Activated naive CD8-positive, alpha-beta T cell treated with anti-CD3 and anti-CD28 coated beads, Interleukin-2, amount 10 ng/mL, durations not matched to agents 7 days and 5 days (primary cell): ENCODE results near the gene DRC7. TPM values are rescaled to one million over a fixed set of nuclear protein-coding genes. Genes with fewer than 3 reads are reported as not detected.

Experiments used
- ATAC-seq: fragments of 150-1000 bp; cut with Tn5 transposase; one replicate; pipeline ENCODE4 v1.10.0; 2021; ENCODE audit warnings: low read depth, moderate library complexity
- POLR2A ChIA-PET: fragments of 350-600 bp; sonication (Branson Sonifier 250); formaldehyde crosslinking; loops from one replicate; lab custom pipeline; 2021; ENCODE audit warnings: antibody characterized with exemption; lab: Charles Lee
- DNase-seq: peaks from one replicate; pipeline ENCODE4 v3.0.0; 2021
- H3K27ac Mint-ChIP-seq: one replicate; pipeline ENCODE4 v1.8.0; 2022; ENCODE audit warnings: mild to moderate bottlenecking, mixed read lengths
- H3K27me3 Mint-ChIP-seq: one replicate; pipeline ENCODE4 v1.8.0; 2022; ENCODE audit warnings: mild to moderate bottlenecking, moderate library complexity, mixed read lengths
- H3K36me3 Mint-ChIP-seq: one replicate; pipeline ENCODE4 v1.8.0; 2021; ENCODE audit warnings: mild to moderate bottlenecking, mixed read lengths
- H3K4me1 Mint-ChIP-seq: one replicate; pipeline ENCODE4 v1.8.0; 2021; ENCODE audit warnings: mixed read lengths
- H3K4me3 Mint-ChIP-seq: one replicate; pipeline ENCODE4 v1.8.0; 2022; ENCODE audit warnings: mild to moderate bottlenecking, moderate library complexity, mixed read lengths
- H3K9me3 Mint-ChIP-seq: one replicate; pipeline ENCODE4 v1.8.0; 2021; ENCODE audit warnings: mixed read lengths
- total RNA-seq, 2 experiments: library from RNA; stranded (reverse); gene quantifications; one replicate each; pipeline ENCODE4 v1.2.3, GENCODE V29; 2021

Gene DRC7
- total RNA-seq, 2 experiments from 2014 or later: 0.17 TPM; not detected in 1

GRCh38 chr16:57652695-57653471 lies 41.7 kb upstream of the DRC7 start:
- POLR2A ChIA-PET: interaction anchor here (1.2 to 1.8 kb wide), 2 partner anchors 38 to 44 kb away, joined by 6 to 7 read pairs; no protein-coding TSS in a partner anchor
- H3K36me3 Mint-ChIP-seq: no peaks in the 10 kb centered on the region
- ATAC-seq: no peak

GRCh38 chr16:57653936-57654335 lies 40.7 kb upstream of the DRC7 start:
- Mint-ChIP-seq H3K4me3 (no peak overlapping the region), H3K9me3 (no peaks in the 10 kb centered on the region), H3K4me1 (peaks cover 19% of the 10 kb centered on the region), H3K36me3 (no peaks in the 10 kb centered on the region), H3K27me3 (no peaks in the 10 kb centered on the region), H3K27ac (peak overlapping the region; percentile 43)
- DNase-seq (no peak), ATAC-seq (no peak)
- POLR2A ChIA-PET: no interaction called here

More at GRCh38 chr16:57652695-57653471, 41.7 kb upstream of the DRC7 start:
- H3K9me3 Mint-ChIP-seq: no peaks in the 10 kb centered on the region
- no peaks in the 10 kb centered on the region for H3K27me3 Mint-ChIP-seq
- no peak overlapping the region for H3K4me3 Mint-ChIP-seq
- H3K27ac Mint-ChIP-seq: peak overlapping the region; percentile 83
- peaks cover 29% of the 10 kb centered on the region for H3K4me1 Mint-ChIP-seq
- DNase-seq: no peak

DNA sequence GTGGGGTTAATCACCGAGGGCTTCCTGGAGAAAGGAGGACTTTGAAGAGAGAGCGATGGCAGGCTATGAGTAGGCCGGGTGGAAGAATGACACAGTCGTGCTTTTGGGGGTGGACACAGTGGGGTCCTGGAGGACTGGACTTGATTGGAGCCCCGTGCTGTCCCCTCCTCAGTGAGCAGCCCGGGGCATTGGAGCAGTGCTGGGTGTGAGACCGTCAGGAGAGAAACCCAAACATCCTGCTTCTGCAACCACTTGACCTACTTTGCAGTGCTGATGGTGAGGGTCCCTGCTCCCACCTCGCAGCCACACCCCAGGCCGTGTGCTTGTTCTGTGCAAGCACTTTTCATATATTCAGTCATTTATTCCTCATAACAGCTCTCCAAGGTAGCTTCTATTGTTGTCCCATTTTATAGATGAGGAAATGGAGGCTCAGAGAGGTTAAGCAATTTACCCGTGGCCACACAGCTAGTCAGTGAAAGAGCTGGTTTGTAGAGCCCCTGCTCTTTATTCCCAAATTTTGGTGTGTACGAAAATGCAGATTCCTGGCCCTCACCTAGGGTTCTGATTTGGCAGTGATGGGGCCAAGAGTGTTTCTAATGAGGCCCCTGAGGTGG lies 38.2 kb upstream of the DRC7 start:
- no peak for ATAC-seq
- H3K9me3 Mint-ChIP-seq: no peaks in the 10 kb centered on the region
- H3K4me3 Mint-ChIP-seq: no peak overlapping the region
- H3K27me3 Mint-ChIP-seq: no peaks in the 10 kb centered on the region
- peaks cover 9% of the 10 kb centered on the region for H3K4me1 Mint-ChIP-seq
- no peaks in the 10 kb centered on the region for H3K36me3 Mint-ChIP-seq
- POLR2A ChIA-PET: no interaction called here
- no peak for DNase-seq
- H3K27ac Mint-ChIP-seq: no peak overlapping the region

DNA sequence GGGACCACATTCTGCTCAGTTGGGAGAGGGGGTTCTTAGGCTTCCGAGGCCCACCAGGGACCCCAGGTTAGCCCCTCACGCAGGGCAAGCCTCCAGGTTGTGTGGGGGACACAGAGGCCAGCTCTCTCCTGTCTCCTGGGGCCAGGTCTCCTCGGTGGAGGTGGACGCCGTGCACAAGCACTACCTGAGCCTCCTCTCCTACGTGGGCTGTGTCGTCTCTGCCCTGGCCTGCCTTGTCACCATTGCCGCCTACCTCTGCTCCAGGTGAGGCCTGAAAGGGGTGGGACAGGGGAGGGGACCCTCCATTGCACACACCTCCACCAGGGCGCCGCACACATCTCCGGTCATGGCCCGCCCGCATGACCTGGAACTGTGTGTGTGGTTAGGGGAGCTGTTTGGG lies 37.4 kb upstream of the DRC7 start:
- peaks cover under 1% of the 10 kb centered on the region for H3K4me1 Mint-ChIP-seq
- H3K9me3 Mint-ChIP-seq: no peaks in the 10 kb centered on the region
- ATAC-seq: no peak
- H3K36me3 Mint-ChIP-seq: no peaks in the 10 kb centered on the region
- no peak for DNase-seq
- no peak overlapping the region for H3K4me3 Mint-ChIP-seq
- no peak overlapping the region for H3K27ac Mint-ChIP-seq
- no peaks in the 10 kb centered on the region for H3K27me3 Mint-ChIP-seq
- POLR2A ChIA-PET: no interaction called here

GRCh38 chr16:57658130-57658877 lies 36.3 kb upstream of the DRC7 start:
- no peaks in the 10 kb centered on the region for H3K9me3 Mint-ChIP-seq
- no peak overlapping the region for H3K27ac Mint-ChIP-seq
- POLR2A ChIA-PET: no interaction called here
- no peaks in the 10 kb centered on the region for H3K4me1 Mint-ChIP-seq
- DNase-seq: no peak
- H3K36me3 Mint-ChIP-seq: no peaks in the 10 kb centered on the region
- H3K27me3 Mint-ChIP-seq: no peaks in the 10 kb centered on the region
- ATAC-seq: no peak
- no peak overlapping the region for H3K4me3 Mint-ChIP-seq

DNA sequence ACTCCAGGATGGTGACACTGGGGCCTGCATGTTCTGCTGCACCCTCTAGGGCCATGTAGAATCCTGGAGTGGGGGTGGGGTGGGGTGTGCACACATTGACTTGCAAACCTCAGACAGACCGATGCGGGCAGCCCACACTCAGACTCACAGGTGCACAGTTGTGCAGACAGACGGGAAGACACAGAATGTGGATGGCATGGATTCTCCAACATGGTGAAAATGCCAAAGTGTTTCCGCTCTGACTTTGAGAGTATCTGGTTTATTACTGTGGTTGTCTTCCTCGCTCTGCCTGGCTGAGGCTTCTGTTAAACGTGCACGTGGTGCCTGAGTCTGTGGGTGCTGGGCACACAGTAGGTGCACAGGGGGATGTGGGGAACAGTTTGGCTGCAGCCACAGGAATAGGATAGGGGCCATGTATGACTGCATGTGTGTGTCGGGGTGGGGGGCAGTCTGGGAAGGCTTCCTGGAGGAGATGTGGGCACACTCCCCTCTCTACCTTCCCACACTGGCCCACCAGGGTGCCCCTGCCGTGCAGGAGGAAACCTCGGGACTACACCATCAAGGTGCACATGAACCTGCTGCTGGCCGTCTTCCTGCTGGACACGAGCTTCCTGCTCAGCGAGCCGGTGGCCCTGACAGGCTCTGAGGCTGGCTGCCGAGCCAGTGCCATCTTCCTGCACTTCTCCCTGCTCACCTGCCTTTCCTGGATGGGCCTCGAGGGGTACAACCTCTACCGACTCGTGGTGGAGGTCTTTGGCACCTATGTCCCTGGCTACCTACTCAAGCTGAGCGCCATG lies 35.5 kb upstream of the DRC7 start:
- POLR2A ChIA-PET: no interaction called here
- ATAC-seq (no peak), DNase-seq (no peak)
- H3K4me3 Mint-ChIP-seq: no peak overlapping the region
- no peaks in the 10 kb centered on the region for H3K9me3 Mint-ChIP-seq
- no peak overlapping the region for H3K27ac Mint-ChIP-seq
- H3K4me1 Mint-ChIP-seq: no peaks in the 10 kb centered on the region
- no peaks in the 10 kb centered on the region for H3K36me3 Mint-ChIP-seq
- no peaks in the 10 kb centered on the region for H3K27me3 Mint-ChIP-seq

DNA sequence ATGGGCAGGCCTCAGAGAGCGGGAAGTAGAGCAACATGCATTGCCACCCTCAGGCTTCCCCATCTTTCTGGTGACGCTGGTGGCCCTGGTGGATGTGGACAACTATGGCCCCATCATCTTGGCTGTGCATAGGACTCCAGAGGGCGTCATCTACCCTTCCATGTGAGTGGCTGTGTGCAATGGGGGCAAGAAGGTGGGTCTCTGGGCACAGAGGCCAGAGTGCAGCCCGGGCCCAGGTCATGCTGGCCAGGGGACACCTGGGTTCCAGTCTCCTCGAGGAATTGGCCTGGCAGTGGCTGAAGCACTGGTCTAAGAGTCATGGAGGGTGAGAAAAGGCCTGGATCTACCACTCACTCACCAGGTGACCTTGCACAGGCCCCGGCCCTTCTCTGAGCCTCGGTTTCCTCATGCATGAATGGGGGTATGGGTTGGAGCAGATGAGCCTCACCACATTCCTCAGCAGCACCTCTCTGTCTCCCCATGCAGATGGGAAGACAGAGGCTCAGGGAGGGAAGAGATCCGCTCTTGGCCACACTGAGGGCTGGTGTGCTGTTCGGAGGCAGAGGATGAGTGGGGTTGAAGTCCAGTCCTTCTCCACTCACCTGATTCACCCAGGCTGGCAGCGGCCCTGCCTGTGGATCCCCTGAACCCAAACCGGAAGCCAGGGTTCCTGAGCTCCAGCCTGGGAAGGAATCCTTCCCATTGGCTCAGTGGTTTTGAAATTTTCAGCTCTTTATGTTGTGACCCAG lies 33.7 kb upstream of the DRC7 start:
- no peak for ATAC-seq

DNA sequence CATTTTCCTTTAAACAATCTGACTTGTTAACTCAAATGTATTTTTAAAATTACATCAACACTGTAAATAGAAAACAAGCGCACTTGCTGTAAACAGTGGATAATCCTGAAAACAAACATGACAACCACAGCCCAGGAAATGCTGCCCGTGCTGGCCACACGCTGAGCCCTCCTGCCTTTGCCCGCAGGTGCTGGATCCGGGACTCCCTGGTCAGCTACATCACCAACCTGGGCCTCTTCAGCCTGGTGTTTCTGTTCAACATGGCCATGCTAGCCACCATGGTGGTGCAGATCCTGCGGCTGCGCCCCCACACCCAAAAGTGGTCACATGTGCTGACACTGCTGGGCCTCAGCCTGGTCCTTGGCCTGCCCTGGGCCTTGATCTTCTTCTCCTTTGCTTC lies 33.1 kb upstream of the DRC7 start:
- Mint-ChIP-seq H3K4me3 (no peak overlapping the region), H3K27ac (no peak overlapping the region), H3K9me3 (no peaks in the 10 kb centered on the region), H3K27me3 (no peaks in the 10 kb centered on the region), H3K36me3 (no peaks in the 10 kb centered on the region), H3K4me1 (no peaks in the 10 kb centered on the region)
- no peak for ATAC-seq
- POLR2A ChIA-PET: no interaction called here
- no peak for DNase-seq

More for the DNA sequence above, 33.7 kb upstream of the DRC7 start:
- no peak for DNase-seq
- no peaks in the 10 kb centered on the region for H3K4me1 Mint-ChIP-seq
- H3K9me3 Mint-ChIP-seq: no peaks in the 10 kb centered on the region
- H3K4me3 Mint-ChIP-seq: no peak overlapping the region
- POLR2A ChIA-PET: no interaction called here
- H3K27me3 Mint-ChIP-seq: no peaks in the 10 kb centered on the region
- H3K36me3 Mint-ChIP-seq: no peaks in the 10 kb centered on the region
- H3K27ac Mint-ChIP-seq: no peak overlapping the region

DNA sequence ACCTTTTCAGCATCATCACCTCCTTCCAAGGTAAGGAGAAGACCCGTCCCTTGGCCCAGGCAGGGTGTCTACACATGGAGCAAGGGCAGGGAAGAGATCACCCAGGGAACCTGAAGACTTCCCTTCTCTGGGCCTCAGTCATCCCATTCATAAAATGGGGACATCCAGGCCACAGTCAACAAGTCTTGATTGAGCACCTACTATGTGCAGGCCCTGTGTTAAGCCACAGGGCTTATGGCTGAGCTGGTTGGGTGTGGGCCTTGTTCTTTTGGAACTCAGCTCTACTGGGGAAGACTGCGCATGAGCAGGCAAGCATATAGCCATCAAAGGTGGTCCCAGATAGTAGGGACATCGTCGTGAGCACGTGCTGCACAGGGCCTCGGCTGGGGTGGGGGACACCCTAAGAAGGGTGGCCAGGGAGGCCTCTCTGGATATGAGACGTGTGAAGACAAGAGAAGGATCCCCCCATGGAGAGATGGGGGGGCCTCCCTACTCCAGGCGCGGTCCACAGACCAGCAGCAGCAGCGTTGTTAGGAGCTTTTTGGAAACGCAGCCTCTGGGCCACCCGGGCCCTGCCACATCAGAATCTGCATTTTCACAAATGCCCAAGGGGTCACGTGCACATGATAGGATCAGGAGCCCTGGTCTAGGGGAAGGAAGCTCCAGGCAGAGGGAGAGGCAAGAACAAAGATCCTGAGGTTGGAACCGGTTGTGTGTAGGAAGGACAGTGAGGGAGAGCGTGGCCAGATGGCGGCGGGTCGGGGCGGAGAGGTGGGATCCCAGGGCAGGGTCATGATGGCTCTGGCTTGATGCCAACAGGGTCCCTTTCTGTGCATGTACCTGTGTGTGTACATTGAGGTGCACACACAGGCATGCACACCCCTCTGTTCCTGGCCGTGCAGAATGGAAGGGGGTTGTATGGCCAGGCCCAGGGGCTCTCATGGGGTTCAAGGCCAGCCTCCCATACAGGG lies 32.4 kb upstream of the DRC7 start:
- Mint-ChIP-seq H3K4me1 (no peaks in the 10 kb centered on the region), H3K9me3 (no peaks in the 10 kb centered on the region), H3K4me3 (no peak overlapping the region), H3K27me3 (no peaks in the 10 kb centered on the region), H3K36me3 (no peaks in the 10 kb centered on the region), H3K27ac (no peak overlapping the region)
- POLR2A ChIA-PET: interaction anchor here (0.6 to 0.7 kb wide), 2 partner anchors 47 to 95 kb away, joined by 3 to 6 read pairs; no protein-coding TSS in a partner anchor
- no peak for DNase-seq
- no peak for ATAC-seq

GRCh38 chr16:57663436-57663835 lies 31.2 kb upstream of the DRC7 start:
- DNase-seq (no peak), ATAC-seq (no peak)
- H3K27me3 Mint-ChIP-seq: no peaks in the 10 kb centered on the region
- H3K27ac Mint-ChIP-seq: no peak overlapping the region
- H3K9me3 Mint-ChIP-seq: no peaks in the 10 kb centered on the region
- no peak overlapping the region for H3K4me3 Mint-ChIP-seq
- no peaks in the 10 kb centered on the region for H3K36me3 Mint-ChIP-seq
- H3K4me1 Mint-ChIP-seq: no peaks in the 10 kb centered on the region
- POLR2A ChIA-PET: interaction anchor here (0.6 kb wide), 1 partner anchor 141 kb away, joined by 3 read pairs; no protein-coding TSS in a partner anchor

DNA sequence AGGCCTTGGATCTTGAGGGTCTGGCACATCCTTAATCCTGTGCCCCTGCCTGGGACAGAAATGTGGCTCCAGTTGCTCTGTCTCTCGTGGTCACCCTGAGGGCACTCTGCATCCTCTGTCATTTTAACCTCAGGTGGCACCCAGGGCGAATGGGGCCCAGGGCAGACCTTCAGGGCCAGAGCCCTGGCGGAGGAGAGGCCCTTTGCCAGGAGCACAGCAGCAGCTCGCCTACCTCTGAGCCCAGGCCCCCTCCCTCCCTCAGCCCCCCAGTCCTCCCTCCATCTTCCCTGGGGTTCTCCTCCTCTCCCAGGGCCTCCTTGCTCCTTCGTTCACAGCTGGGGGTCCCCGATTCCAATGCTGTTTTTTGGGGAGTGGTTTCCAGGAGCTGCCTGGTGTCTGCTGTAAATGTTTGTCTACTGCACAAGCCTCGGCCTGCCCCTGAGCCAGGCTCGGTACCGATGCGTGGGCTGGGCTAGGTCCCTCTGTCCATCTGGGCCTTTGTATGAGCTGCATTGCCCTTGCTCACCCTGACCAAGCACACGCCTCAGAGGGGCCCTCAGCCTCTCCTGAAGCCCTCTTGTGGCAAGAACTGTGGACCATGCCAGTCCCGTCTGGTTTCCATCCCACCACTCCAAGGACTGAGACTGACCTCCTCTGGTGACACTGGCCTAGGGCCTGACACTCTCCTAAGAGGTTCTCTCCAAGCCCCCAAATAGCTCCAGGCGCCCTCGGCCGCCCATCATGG lies 30.5 kb upstream of the DRC7 start:
- no peaks in the 10 kb centered on the region for H3K36me3 Mint-ChIP-seq
- peak overlapping the region; percentile 34 for H3K27ac Mint-ChIP-seq
- no peak for DNase-seq
- H3K9me3 Mint-ChIP-seq: no peaks in the 10 kb centered on the region
- no peak overlapping the region for H3K4me3 Mint-ChIP-seq
- no peaks in the 10 kb centered on the region for H3K4me1 Mint-ChIP-seq
- no peak for ATAC-seq
- H3K27me3 Mint-ChIP-seq: no peaks in the 10 kb centered on the region
- POLR2A ChIA-PET: no interaction called here
